Endothelial cell of umbilical vein (primary cell): ENCODE results near the gene WDTC1. TPM values are rescaled to one million over a fixed set of nuclear protein-coding genes. Genes with fewer than 3 reads are reported as not detected.

Experiments
- BruUV-seq: library from RNA; stranded (reverse); fragments of 400-500 nt; replicated peaks from 2 replicates; lab custom pipeline; 2021; lab: Mats Ljungman, UMichigan
- CTCF ChIA-PET: fragments of 300-600, 350-600 bp; sonication (Branson Sonifier 250); formaldehyde crosslinking; loops from one replicate; lab custom pipeline; 2021; ENCODE audit warnings: antibody characterized with exemption, inconsistent platforms; lab: Charles Lee
- POLR2A ChIA-PET: fragments of 300-600, 350-600 bp; sonication (Branson Sonifier 250); formaldehyde crosslinking; loops from one replicate; lab custom pipeline; 2021; ENCODE audit warnings: antibody characterized with exemption, inconsistent platforms; lab: Charles Lee
- DNase-seq: peaks from one replicate; pipeline ENCODE4 v3.0.0-alpha.2; 2011; ENCODE audit warnings: low read depth, low spot score
- FAIRE-seq: peaks from 2 replicates; lab custom pipeline; 2011; peaks lifted over from hg19 to GRCh38; lab: Jason Lieb, UNC
- H2AFZ ChIP-seq: 2 replicates; pipeline ENCODE4 v1.6.0; 2012; ENCODE audit warnings: low read depth, low read length, control low read depth, inconsistent platforms
- H3K27ac ChIP-seq: 2 replicates; pipeline ENCODE4 v1.5.1; 2011; ENCODE audit warnings: low read depth, mild to moderate bottlenecking, control low read depth, low read length, moderate library complexity; ENCODE audit not compliant: insufficient read depth
- H3K27me3 ChIP-seq, 2 experiments: 2 replicates each; pipeline versions ENCODE4 v1.6.0 to v1.6.1; 2011; ENCODE audit warnings: low read length in 2 of 2, mixed read lengths in 1 of 2; ENCODE audit not compliant: control insufficient read depth in 2 of 2, insufficient read depth in 2 of 2
- H3K36me3 ChIP-seq, 2 experiments: 2 replicates in 1 of 2; 3 replicates in 1 of 2; pipeline ENCODE4 v1.5.1; 2011; ENCODE audit warnings: low read length in 2 of 2, mild to moderate bottlenecking in 1 of 2, moderate library complexity in 1 of 2; ENCODE audit not compliant: control insufficient read depth in 2 of 2, insufficient read depth in 2 of 2; ENCODE audit errors: extremely low read depth in 1 of 2
- H3K4me1 ChIP-seq: 3 replicates; pipeline ENCODE4 v1.5.1; 2011; ENCODE audit warnings: mild to moderate bottlenecking, low read length; ENCODE audit not compliant: control insufficient read depth, insufficient read depth; ENCODE audit errors: extremely low read depth
- H3K4me2 ChIP-seq: 2 replicates; pipeline ENCODE4 v1.6.1; 2011; ENCODE audit warnings: low read length, control low read depth, mixed read lengths; ENCODE audit not compliant: insufficient read depth
- H3K4me3 ChIP-seq, 3 experiments: fragments of 200-600 bp in 1 of 3; sonication (generic), shearing (Covaris generic) in 1 of 3; replicated peaks in 1 of 3; 2 replicates each; pipeline ENCODE4 v1.5.1; 2011 to 2016; ENCODE audit warnings: control low read depth in 3 of 3, low read length in 3 of 3, mild to moderate bottlenecking in 2 of 3, inconsistent platforms in 1 of 3, low read depth in 1 of 3, moderate library complexity in 1 of 3; ENCODE audit not compliant: insufficient read depth in 1 of 3
- H3K79me2 ChIP-seq: 2 replicates; pipeline ENCODE4 v1.6.0; 2012; ENCODE audit warnings: low read length, inconsistent platforms; ENCODE audit not compliant: control insufficient read depth, insufficient read depth
- H3K9ac ChIP-seq: replicated peaks from 2 replicates; pipeline ENCODE3; 2011; ENCODE audit warnings: low read length, control low read depth; ENCODE audit not compliant: insufficient read depth; ENCODE audit errors: extremely low read depth
- H3K9me1 ChIP-seq: replicated peaks from 3 replicates; pipeline ENCODE4 v1.6.0; 2011; ENCODE audit warnings: mild to moderate bottlenecking, low read length; ENCODE audit not compliant: control insufficient read depth, insufficient read depth; ENCODE audit errors: extremely low read depth
- H3K9me3 ChIP-seq: replicated peaks from 2 replicates; pipeline ENCODE4 v1.5.1; 2012; ENCODE audit warnings: low read length, inconsistent platforms; ENCODE audit not compliant: control insufficient read depth, insufficient read depth
- H4K20me1 ChIP-seq: replicated peaks from 2 replicates; pipeline ENCODE3; 2011; ENCODE audit warnings: mild to moderate bottlenecking, low read length; ENCODE audit not compliant: control insufficient read depth, insufficient read depth; ENCODE audit errors: extremely low read depth
- EZH2 ChIP-seq: IDR thresholded peaks from 2 replicates; pipeline ENCODE4 v1.6.1; 2012; ENCODE audit warnings: borderline replicate concordance, low read depth, mild to moderate bottlenecking, moderate library complexity, low read length, inconsistent platforms; ENCODE audit not compliant: severe bottlenecking
- FOS ChIP-seq: IDR thresholded peaks from 2 replicates; pipeline ENCODE4 v1.6.1; 2011; ENCODE audit warnings: mild to moderate bottlenecking, low read length, moderate library complexity, borderline replicate concordance; ENCODE audit not compliant: insufficient read depth
- GATA2 ChIP-seq: IDR thresholded peaks from 2 replicates; pipeline ENCODE4 v1.7.0; 2011; ENCODE audit warnings: low read depth, mild to moderate bottlenecking, moderate library complexity, mixed read lengths, low read length; ENCODE audit not compliant: insufficient read length, insufficient read depth
- JUN ChIP-seq: IDR thresholded peaks from 2 replicates; pipeline ENCODE4 v1.6.1; 2011; ENCODE audit warnings: borderline replicate concordance, low read depth; ENCODE audit not compliant: insufficient read length, insufficient read depth
- MYC ChIP-seq: IDR thresholded peaks from one replicate; pipeline ENCODE4 v1.6.1; 2011; ENCODE audit warnings: mild to moderate bottlenecking, low read depth, low read length
- POLR2A ChIP-seq: IDR thresholded peaks from 2 replicates; pipeline ENCODE4 v1.6.1; 2012; ENCODE audit warnings: low read depth, mild to moderate bottlenecking, control low read depth, low read length
- POLR2AphosphoS5 ChIP-seq: IDR thresholded peaks from 2 replicates; pipeline ENCODE4 v1.6.1; 2012; ENCODE audit warnings: low read depth, mild to moderate bottlenecking, control low read depth, low read length, moderate library complexity; ENCODE audit not compliant: insufficient read depth
- dilution Hi-C: fragments of 300-500 bp; cut with MboI; formaldehyde crosslinking; loops from one replicate; pipeline ENCODE4 v1.15.0; 2019; ENCODE audit warnings: low sequenced_read_pairs; ENCODE audit not compliant: extremely low pct_ligation_motif_present
- intact Hi-C: fragments of 100-400 bp; cut with micrococcal nuclease; formaldehyde crosslinking; loops from one replicate; pipeline ENCODE4 v1.10.0; 2022
- polyA plus RNA-seq, 4 experiments: library from polyadenylated mRNA; depleted of rRNA in 3 of 4; stranded (reverse) in 3 of 4; unstranded in 1 of 4; fragments of >200 nt; gene quantifications; 2 replicates each; pipeline versions ENCODE4 v1.2.1 to v1.2.3, GENCODE V29; 2011 to 2012; ENCODE audit warnings: missing spikeins in 1 of 4
- total RNA-seq: library from RNA; stranded (reverse); gene quantifications from 2 replicates; pipeline ENCODE4 v1.2.3, GENCODE V29; 2021
- TF ChIP-seq, protein P1 (sequence below), 2 donors: IDR thresholded peaks; 1 replicate in 1 of 2; 2 replicates in 1 of 2; pipeline ENCODE4 v1.5.1; 2011; ENCODE audit warnings: low read length in 2 of 2, mild to moderate bottlenecking in 2 of 2, moderate library complexity in 2 of 2, control low read depth in 1 of 2, inconsistent platforms in 1 of 2, low read depth in 1 of 2; ENCODE audit not compliant: insufficient read depth in 1 of 2; ENCODE audit errors: extremely low read depth in 1 of 2
- TF ChIP-seq, protein P2 (sequence below): IDR thresholded peaks from 2 replicates; pipeline ENCODE4 v1.6.1; 2011; ENCODE audit not compliant: insufficient read depth, insufficient read length

The WDTC1 gene
- total and polyA plus RNA-seq, 2 donors (not counting 3 experiments of a cell fraction or from before 2014, with no cell fraction given): 15.4 to 27.6 TPM

GRCh38 chr1:27331922-27332321 is 97.5 kb downstream of the WDTC1 start:
- Histone ChIP-seq H3K9me1 (no peaks in the 10 kb centered on the region), H2AFZ (no peak overlapping the region), H3K4me3 (no peak overlapping the region), H3K27ac (no peak overlapping the region), H3K27me3 (no peaks in the 10 kb centered on the region), H3K9ac (no peak overlapping the region), H3K9me3 (no peaks in the 10 kb centered on the region), H3K79me2 (peaks cover 25% of the 10 kb centered on the region), H3K4me2 (no peak overlapping the region), H3K4me1 (no peaks in the 10 kb centered on the region), H4K20me1 (peaks cover 2% of the 10 kb centered on the region), H3K36me3 (peaks cover 5 to 48% of the 10 kb centered on the region in 2 experiments)
- dilution Hi-C loops: no loop called here
- FAIRE-seq (no peak), DNase-seq (no peak)
- ChIA-PET CTCF (interaction anchor here (1.2 to 2.5 kb wide), 23 partner anchors 9 to 286 kb away, joined by 3 to 57 read pairs (median 11); partner anchors contain the start of genes MAP3K6 and SYTL1), POLR2A (no interaction called here)
- no TSS peak for BruUV-seq
- intact Hi-C loops: loop anchor here (1.0 kb wide), 2 partner anchors 10 to 63 kb away; partner anchors contain the start of gene TMEM222
- TF ChIP-seq POLR2AphosphoS5 (no peak), FOS (no peak), GATA2 (no peak), POLR2A (no peak), EZH2 (no peak), MYC (no peak), JUN (no peak)
- TF ChIP-seq, protein P1, sequence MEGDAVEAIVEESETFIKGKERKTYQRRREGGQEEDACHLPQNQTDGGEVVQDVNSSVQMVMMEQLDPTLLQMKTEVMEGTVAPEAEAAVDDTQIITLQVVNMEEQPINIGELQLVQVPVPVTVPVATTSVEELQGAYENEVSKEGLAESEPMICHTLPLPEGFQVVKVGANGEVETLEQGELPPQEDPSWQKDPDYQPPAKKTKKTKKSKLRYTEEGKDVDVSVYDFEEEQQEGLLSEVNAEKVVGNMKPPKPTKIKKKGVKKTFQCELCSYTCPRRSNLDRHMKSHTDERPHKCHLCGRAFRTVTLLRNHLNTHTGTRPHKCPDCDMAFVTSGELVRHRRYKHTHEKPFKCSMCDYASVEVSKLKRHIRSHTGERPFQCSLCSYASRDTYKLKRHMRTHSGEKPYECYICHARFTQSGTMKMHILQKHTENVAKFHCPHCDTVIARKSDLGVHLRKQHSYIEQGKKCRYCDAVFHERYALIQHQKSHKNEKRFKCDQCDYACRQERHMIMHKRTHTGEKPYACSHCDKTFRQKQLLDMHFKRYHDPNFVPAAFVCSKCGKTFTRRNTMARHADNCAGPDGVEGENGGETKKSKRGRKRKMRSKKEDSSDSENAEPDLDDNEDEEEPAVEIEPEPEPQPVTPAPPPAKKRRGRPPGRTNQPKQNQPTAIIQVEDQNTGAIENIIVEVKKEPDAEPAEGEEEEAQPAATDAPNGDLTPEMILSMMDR (IDR thresholded peaks at IDR 0.05; ENCODE audit: extremely low read depth in 1 of 2, insufficient read depth in 1 of 2, low read depth in 1 of 2, low read length in 2 of 2): no peak
- TF ChIP-seq, protein P2, sequence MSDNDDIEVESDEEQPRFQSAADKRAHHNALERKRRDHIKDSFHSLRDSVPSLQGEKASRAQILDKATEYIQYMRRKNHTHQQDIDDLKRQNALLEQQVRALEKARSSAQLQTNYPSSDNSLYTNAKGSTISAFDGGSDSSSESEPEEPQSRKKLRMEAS: no peak
